Thyroid gland (tissue), 4 donors: ENCODE results near the gene OR5AU1.

ENCODE experiments used
- CTCF ChIP-seq, 6 experiments: fragments of 200-600 bp in 3 of 6; fragments of 450-650 bp in 3 of 6; sonication (generic) in 3 of 6; IDR thresholded peaks; one replicate each; pipeline ENCODE4 v1.5.1; 2016 to 2019; ENCODE audit warnings: antibody characterized with exemption in 6 of 6, mild to moderate bottlenecking in 2 of 6, inconsistent platforms in 1 of 6, moderate library complexity in 1 of 6
- POLR2A ChIP-seq, 2 donors: fragments of 450-650 bp; IDR thresholded peaks; one replicate each; pipeline ENCODE4 v1.6.1; 2017; ENCODE audit warnings: antibody characterized with exemption in 2 of 2, mild to moderate bottlenecking in 2 of 2, moderate library complexity in 1 of 2

GRCh38 chr14:21106176-21106497 lies 49.7 kb downstream of the OR5AU1 start:
- TF ChIP-seq CTCF (IDR thresholded peaks at IDR 0.05) (no peak), POLR2A (IDR thresholded peaks at IDR 0.05) (no peak)
